RKO (cell line): ENCODE measurements around the gene USP17L15.
"Not testable (repeated sequence)": the region's sequence is repeated elsewhere in the genome, so short reads cannot be mapped to it uniquely, and the experiment has no call there.

Source experiments
- DNase-seq: peaks from one replicate; pipeline ENCODE4 v3.0.0-alpha.2; 2016; ENCODE audit warnings: low spot score

USP17L15 gene

GRCh38 chr4:9234085-9234484 is at the start of gene USP17L15:
USP17L15 (plus strand) TSS chr4:9234385; CDS start chr4:9234385, 0 bp downstream.
- not testable (repeated sequence) for DNase-seq

- DNase-seq = not testable (repeated sequence)
Measured at GRCh38 chr4:9210357-9210756, 23.8 kb upstream of the USP17L15 start, which contains the start of gene USP17L10. USP17L10 (plus strand) TSS chr4:9210657; CDS start chr4:9210657, 0 bp downstream.

GRCh38 chr4:9214701-9215100 is 19.5 kb upstream of the USP17L15 start:
- DNase-seq = not testable (repeated sequence)

GRCh38 chr4:9215105-9215504 is 19.1 kb upstream of the USP17L15 start, which contains the start of gene USP17L11:
USP17L11 (plus strand) TSS chr4:9215405; CDS start chr4:9215405, 0 bp downstream.
- not testable (repeated sequence) for DNase-seq

GRCh38 chr4:9219852-9220251 is 14.3 kb upstream of the USP17L15 start, which contains the start of gene USP17L12:
USP17L12 (plus strand) TSS chr4:9220152; CDS start chr4:9220152, 0 bp downstream.
- not testable (repeated sequence) for DNase-seq

- DNase-seq = not testable (repeated sequence)
Measured at GRCh38 chr4:9224596-9224995, 9.6 kb upstream of the USP17L15 start, which contains the start of gene USP17L13. USP17L13 (plus strand) TSS chr4:9224896; CDS start chr4:9224896, 0 bp downstream.

GRCh38 chr4:9230249-9230648 is 3.9 kb upstream of the USP17L15 start:
- not testable (repeated sequence) for DNase-seq

GRCh38 chr4:9238461-9238860 is 4.3 kb downstream of the USP17L15 start:
- not testable (repeated sequence) for DNase-seq

GRCh38 chr4:9243579-9243978 is 9.4 kb downstream of the USP17L15 start, which contains the start of gene USP17L17:
USP17L17 (plus strand) TSS chr4:9243879; CDS start chr4:9243879, 0 bp downstream.
- DNase-seq = not testable (repeated sequence)

- peak; percentile 0 for DNase-seq
Measured at GRCh38 chr4:9247953-9248680, 13.9 kb downstream of the USP17L15 start, which contains the start of gene USP17L18. USP17L18 (plus strand) TSS chr4:9248630; CDS start chr4:9248630, 0 bp downstream.

GRCh38 chr4:9253078-9253477 is 18.9 kb downstream of the USP17L15 start, which contains the start of gene USP17L19:
USP17L19 (plus strand) TSS chr4:9253378; CDS start chr4:9253378, 0 bp downstream.
- not testable (repeated sequence) for DNase-seq

- DNase-seq = not testable (repeated sequence)
Measured at GRCh38 chr4:9257824-9258223, 23.6 kb downstream of the USP17L15 start, which contains the start of gene USP17L20. USP17L20 (plus strand) TSS chr4:9258124; CDS start chr4:9258124, 0 bp downstream.

GRCh38 chr4:9262572-9262971 is 28.4 kb downstream of the USP17L15 start, which contains the start of gene USP17L21:
USP17L21 (plus strand) TSS chr4:9262872; CDS start chr4:9262872, 0 bp downstream.
- DNase-seq = not testable (repeated sequence)

GRCh38 chr4:9267319-9267718 is 33.1 kb downstream of the USP17L15 start, which contains the start of gene USP17L22:
USP17L22 (plus strand) TSS chr4:9267619; CDS start chr4:9267619, 0 bp downstream.
- DNase-seq = not testable (repeated sequence)

- DNase-seq = not testable (repeated sequence)
Measured at GRCh38 chr4:9271719-9272118, 37.5 kb downstream of the USP17L15 start.
